ENCODE data around the gene WFS1. TPM values are rescaled to one million over a fixed set of nuclear protein-coding genes. Genes with fewer than 3 reads are reported as not detected.

The WFS1 gene
- total and polyA plus RNA-seq, 2 of the 8 experiments (the other 6 are each of a cell fraction or from before 2014, with no cell fraction given) = 29.1 to 43.1 TPM

DNA sequence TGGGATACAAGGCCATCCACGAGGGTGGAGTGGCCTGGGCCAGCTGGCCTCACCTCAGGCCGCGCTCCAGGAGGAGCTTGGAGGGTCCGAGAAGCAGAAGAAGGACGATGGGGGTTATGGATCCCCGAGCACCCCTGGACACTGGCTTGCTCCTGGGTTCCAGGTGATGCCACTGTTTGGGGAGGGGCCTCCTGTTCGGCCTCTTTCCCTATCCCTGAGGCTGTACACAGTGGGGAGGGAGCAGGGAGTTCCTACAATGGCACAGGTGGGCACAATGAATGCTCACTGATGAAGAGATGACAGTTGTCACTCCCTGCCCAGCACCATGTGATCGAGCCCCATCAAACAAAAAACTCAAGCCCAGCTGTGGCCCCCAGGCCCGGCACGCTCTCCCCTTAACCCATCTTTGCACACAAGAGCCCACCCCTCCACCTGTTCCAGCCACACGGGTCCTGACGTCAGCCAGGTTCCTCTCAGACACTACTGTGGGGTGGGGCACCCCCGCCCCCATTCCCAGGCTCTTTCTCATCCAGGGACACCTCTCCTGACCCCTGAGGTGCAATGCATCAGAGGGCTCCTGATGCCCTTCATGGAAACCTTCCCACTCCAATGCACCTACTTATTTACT is 70.3 kb downstream of the WFS1 start:
- Histone ChIP-seq H3K79me1 (ENCODE audit: low read depth, low read length) (no peaks in the 10 kb centered on the region), H4K91ac (replicated peaks; ENCODE audit: insufficient read length, low read length) (no peak overlapping the region), H3K9ac (replicated peaks in 1 of 4; ENCODE audit: extremely low read depth in 1 of 4, low read depth in 3 of 4, low read length in 3 of 4) (no peak overlapping the region), H3K23me2 (ENCODE audit: low read depth, low read length) (no peaks in the 10 kb centered on the region), H2BK12ac (ENCODE audit: low read depth, low read length) (no peak overlapping the region), H4K8ac (ENCODE audit: extremely low read depth, insufficient read depth, low read length) (no peak overlapping the region), H3K18ac (ENCODE audit: extremely low read depth, low read length) (no peak overlapping the region), H3K4me2 (ENCODE audit: insufficient read depth in 1 of 2, low read depth in 2 of 2, low read length in 2 of 2) (no peak overlapping the region), H2BK20ac (ENCODE audit: low read length) (no peak overlapping the region), H2BK120ac (replicated peaks; ENCODE audit: low read depth, low read length) (no peak overlapping the region), H3K36me3 (ENCODE audit: control insufficient read depth in 2 of 4, insufficient read depth in 4 of 4, low read length in 3 of 4) (no peaks in the 10 kb centered on the region), H2BK5ac (ENCODE audit: low read depth, low read length) (no peak overlapping the region), H2AFZ (ENCODE audit: low read length) (no peak overlapping the region), H2AK5ac (ENCODE audit: low read depth, low read length) (no peak overlapping the region), H3K23ac (ENCODE audit: insufficient read length) (no peak overlapping the region), H3K9me3 (ENCODE audit: insufficient read depth in 2 of 2, low read depth in 1 of 2, low read length in 1 of 2) (no peaks in the 10 kb centered on the region), H3K4me1 (replicated peaks in 1 of 4; ENCODE audit: control insufficient read depth in 3 of 4, insufficient read depth in 4 of 4, low read length in 3 of 4) (peaks cover 0 to 14% (median 4%) of the 10 kb centered on the region in 4 experiments; a peak in 5 of 7 replicates), H3K14ac (ENCODE audit: insufficient read length) (no peak overlapping the region), H3K27me3 (replicated peaks in 1 of 4; ENCODE audit: control insufficient read depth in 3 of 4, extremely low read depth in 1 of 4, insufficient read depth in 3 of 4, low read length in 3 of 4) (no peaks in the 10 kb centered on the region), H4K5ac (ENCODE audit: insufficient read length, low read depth, low read length) (no peak overlapping the region), H3K4ac (replicated peaks; ENCODE audit: insufficient read length, low read depth, low read length) (no peak overlapping the region), H2BK15ac (ENCODE audit: low read length) (no peak overlapping the region), H3K79me2 (ENCODE audit: control insufficient read depth in 1 of 2, insufficient read depth in 2 of 2, low read length in 2 of 2) (no peaks in the 10 kb centered on the region), H3K56ac (replicated peaks; ENCODE audit: insufficient read length, low read depth, low read length) (no peak overlapping the region), H3K4me3 (ENCODE audit: extremely low read depth in 1 of 4, insufficient read depth in 2 of 4, low read depth in 3 of 4, low read length in 4 of 4) (no peak overlapping the region), H3K27ac (ENCODE audit: low read depth, low read length) (no peak overlapping the region), H4K20me1 (replicated peaks in 1 of 2; ENCODE audit: control insufficient read depth in 1 of 2, insufficient read depth in 2 of 2, low read length in 2 of 2) (no peaks in the 10 kb centered on the region)
- no peak for DNase-seq (ENCODE audit: low read depth in 1 of 2, low spot score in 2 of 2)
- ChIA-PET CTCF (ENCODE audit: partially characterized antibody) (interaction anchor here (0.7 to 12.2 kb wide), 7 partner anchors 11 to 233 kb away, joined by 3 to 175 read pairs (median 3); no protein-coding TSS in a partner anchor), POLR2A (ENCODE audit: partially characterized antibody) (no interaction called here)
- 88% methylated on average over 13 of the region's 13 CpGs; no CpG with 5 or more reads in 1 of the 2 experiments for WGBS, 2 experiments (ENCODE audit: extremely low coverage in 1 of 2, insufficient coverage in 1 of 2, insufficient read length in 1 of 2, insufficient replicate concordance in 2 of 2, low coverage in 1 of 2, low lambda C conversion rate in 2 of 2, missing lambda C conversion rate in 1 of 2)
- no peak for FAIRE-seq
- TF ChIP-seq TBP (IDR thresholded peaks at IDR 0.05; ENCODE audit: low read depth, low read length) (no peak), KDM5A (IDR thresholded peaks at IDR 0.05; ENCODE audit: low read length) (no peak), CHD2 (IDR thresholded peaks at IDR 0.05; ENCODE audit: low read length) (no peak), ASH2L (IDR thresholded peaks at IDR 0.05; ENCODE audit: low read length) (no peak), HDAC6 (IDR thresholded peaks at IDR 0.05; ENCODE audit: low read depth, low read length) (no peak), SAP30 (IDR thresholded peaks at IDR 0.05; ENCODE audit: insufficient read depth, insufficient replicate concordance, low read length) (no peak), SRF (IDR thresholded peaks at IDR 0.05; ENCODE audit: low read depth, low read length) (no peak), TCF12 (IDR thresholded peaks at IDR 0.05; ENCODE audit: low read depth, low read length) (no peak), POLR2AphosphoS5 (IDR thresholded peaks at IDR 0.05; ENCODE audit: low read depth, low read length) (no peak), GTF2F1 (IDR thresholded peaks at IDR 0.05; ENCODE audit: borderline replicate concordance, low read depth, low read length) (no peak)
- TF ChIP-seq, protein P1, sequence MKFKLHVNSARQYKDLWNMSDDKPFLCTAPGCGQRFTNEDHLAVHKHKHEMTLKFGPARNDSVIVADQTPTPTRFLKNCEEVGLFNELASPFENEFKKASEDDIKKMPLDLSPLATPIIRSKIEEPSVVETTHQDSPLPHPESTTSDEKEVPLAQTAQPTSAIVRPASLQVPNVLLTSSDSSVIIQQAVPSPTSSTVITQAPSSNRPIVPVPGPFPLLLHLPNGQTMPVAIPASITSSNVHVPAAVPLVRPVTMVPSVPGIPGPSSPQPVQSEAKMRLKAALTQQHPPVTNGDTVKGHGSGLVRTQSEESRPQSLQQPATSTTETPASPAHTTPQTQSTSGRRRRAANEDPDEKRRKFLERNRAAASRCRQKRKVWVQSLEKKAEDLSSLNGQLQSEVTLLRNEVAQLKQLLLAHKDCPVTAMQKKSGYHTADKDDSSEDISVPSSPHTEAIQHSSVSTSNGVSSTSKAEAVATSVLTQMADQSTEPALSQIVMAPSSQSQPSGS (IDR thresholded peaks at IDR 0.05; ENCODE audit: low read length) = no peak
- TF ChIP-seq, protein P2, sequence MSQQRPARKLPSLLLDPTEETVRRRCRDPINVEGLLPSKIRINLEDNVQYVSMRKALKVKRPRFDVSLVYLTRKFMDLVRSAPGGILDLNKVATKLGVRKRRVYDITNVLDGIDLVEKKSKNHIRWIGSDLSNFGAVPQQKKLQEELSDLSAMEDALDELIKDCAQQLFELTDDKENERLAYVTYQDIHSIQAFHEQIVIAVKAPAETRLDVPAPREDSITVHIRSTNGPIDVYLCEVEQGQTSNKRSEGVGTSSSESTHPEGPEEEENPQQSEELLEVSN (IDR thresholded peaks at IDR 0.05) = no peak
